Stimulated activated CD8-positive, alpha-beta memory T cell treated with anti-CD3 and anti-CD28 coated beads, Interleukin-4, amount 100 ng/mL, for 48 hours (primary cell): ENCODE measurements around the gene CMSS1.
"Not testable (repeated sequence)": the region's sequence is repeated elsewhere in the genome, so short reads cannot be mapped to it uniquely, and the experiment has no call there.

ENCODE experiments used
- DNase-seq: peaks from one replicate; pipeline ENCODE4 v3.0.0-alpha.2; 2020

Gene CMSS1

GRCh38 chr3:99818818-99819217 is 1.2 kb downstream of the CMSS1 start:
- no peak for DNase-seq

GRCh38 chr3:99823723-99824711 is 6.4 kb downstream of the CMSS1 start:
- no peak for DNase-seq

DNA sequence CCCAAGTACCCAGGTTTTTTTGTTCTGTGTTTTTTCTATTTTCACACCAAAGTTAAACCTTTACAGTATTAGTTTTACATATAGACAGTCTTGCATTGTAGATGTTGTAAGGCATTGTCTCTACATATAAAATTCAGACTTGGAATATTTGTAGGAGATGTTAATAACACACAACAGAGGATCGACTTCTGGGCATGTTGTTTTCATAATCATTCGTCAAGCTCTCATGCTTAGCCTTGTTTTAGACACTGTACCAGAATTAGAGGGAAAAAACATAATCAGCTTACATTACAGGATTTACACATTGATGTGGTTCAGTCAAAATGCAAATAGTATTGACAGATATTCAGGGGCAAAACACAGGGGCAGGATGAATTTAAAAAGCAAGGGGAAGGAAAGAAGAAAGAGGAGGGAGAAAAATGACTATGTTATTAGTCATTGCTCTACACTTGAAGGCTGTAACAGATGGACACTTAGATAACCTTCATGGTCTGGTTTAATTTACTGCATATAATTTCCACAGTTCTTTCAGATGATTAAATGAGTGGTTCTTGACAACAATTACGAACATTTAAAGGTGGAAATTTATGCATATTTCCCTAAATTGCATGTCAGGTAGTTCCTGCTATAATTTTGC is 7.5 kb downstream of the CMSS1 start:
- DNase-seq: no peak

DNA sequence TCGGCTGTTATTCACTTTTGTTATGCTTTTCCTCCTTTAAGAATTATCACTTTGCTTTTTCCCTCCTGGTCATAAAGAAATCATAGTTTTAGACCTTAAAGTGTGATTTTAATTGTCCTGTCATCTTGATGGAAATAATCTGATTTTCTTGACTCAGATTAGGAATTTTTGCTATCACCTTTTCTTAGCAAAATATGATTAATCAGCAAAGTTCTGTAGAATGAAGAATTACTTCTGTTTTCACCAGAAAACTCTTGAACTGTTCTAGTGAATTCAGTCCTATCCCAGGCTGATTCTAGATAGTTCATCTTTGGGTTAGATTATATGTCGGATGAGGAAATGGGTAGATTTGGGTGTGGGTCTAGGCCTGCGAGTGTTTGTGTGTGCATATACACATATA is 12.2 kb downstream of the CMSS1 start:
- no peak for DNase-seq

GRCh38 chr3:99833617-99834205 is 16.0 kb downstream of the CMSS1 start:
- no peak for DNase-seq

GRCh38 chr3:99834211-99834957 is 16.7 kb downstream of the CMSS1 start:
- no peak for DNase-seq

DNA sequence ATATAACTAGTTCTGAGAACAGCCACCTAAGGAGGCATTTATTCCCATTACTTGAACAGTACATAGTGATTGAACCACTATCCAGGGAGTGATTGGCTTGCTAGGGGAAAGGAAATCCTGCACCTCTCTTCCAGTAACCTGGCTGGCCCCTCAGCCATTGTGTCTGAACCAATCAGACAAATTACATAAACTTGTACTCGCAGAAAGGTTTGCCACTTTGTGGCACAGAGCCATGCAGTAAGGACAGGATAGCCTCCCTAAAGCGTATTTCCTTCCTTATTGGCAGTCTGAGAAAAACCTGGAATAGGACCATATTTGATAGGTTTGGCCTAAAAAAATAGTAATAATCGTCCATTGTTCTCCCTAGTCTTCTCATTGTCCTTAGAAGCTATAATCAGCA is 19.0 kb downstream of the CMSS1 start:
- DNase-seq: no peak

GRCh38 chr3:99837715-99838114 is 20.1 kb downstream of the CMSS1 start:
- no peak for DNase-seq

GRCh38 chr3:99838755-99839154 is 21.1 kb downstream of the CMSS1 start:
- DNase-seq: no peak

DNA sequence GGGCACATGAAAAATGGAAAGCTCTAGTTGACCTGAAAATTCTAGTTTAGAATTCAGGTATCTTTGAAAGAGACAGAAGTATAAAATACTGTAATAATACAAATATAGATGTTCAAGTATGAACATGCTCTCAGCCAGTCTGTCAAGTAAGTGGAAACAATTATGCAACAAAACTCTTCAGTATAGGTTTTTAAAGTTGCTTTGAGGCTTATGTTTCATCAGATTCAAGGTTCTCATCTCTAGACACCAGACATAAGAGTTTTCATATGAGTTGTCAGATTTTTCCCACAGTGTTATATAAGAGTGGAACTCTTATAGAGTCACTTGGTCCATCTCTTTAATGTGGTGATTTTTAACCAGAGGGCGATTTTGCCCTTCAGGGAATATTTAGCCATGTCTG is 22.0 kb downstream of the CMSS1 start:
- no peak for DNase-seq

DNA sequence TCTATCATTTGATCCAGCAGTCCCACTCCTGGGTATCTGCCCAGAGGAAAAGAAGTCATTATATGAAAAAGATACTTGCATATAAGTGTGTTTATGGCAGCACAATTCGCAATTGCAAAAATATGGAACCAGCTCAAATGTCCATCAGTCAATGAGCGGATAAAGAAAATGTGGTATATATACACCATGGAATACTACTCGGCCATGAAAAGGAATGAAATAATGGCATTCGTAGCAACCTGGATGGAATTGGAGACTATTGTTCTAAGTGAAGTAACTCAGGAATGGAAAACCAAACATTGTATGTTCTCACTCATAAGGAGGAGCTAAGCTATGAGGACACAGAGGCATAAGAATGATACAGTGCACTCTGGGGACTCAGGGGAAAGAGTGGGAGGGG is 24.3 kb downstream of the CMSS1 start:
- DNase-seq: not testable (repeated sequence)

- DNase-seq: no peak
Observed at GRCh38 chr3:99842826-99843589, 25.3 kb downstream of the CMSS1 start.

DNA sequence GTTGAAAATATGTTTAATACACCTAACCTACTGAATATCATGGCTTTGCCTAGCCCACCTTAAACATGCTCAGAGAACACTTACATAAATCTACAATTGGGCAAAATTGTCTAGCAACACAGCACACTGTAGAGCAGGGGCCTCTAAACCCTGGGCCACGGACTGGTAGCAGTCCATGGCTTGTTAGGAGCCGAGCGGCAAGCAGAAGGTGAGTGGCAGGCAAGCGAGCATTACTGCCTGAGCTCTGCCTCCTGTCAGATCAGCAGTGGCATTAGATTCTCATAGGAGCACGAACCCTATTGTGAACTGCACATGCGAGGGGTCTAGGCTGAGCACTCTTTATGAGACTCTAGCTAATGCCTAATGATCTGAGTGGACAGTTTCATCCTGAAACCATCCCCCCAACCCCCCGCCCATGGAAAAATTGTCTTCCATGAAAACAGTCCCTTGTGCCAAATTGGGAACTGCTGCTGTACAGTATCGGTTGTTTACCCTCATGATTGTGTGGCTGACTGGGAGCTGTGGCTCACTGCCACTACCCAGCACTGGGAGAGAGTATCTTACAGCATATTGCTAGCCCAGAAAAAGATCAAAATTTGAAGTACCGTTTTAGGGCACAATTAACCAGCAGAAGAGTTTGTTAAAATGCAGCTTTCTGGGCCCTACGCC is 26.1 kb downstream of the CMSS1 start:
- no peak for DNase-seq

DNA sequence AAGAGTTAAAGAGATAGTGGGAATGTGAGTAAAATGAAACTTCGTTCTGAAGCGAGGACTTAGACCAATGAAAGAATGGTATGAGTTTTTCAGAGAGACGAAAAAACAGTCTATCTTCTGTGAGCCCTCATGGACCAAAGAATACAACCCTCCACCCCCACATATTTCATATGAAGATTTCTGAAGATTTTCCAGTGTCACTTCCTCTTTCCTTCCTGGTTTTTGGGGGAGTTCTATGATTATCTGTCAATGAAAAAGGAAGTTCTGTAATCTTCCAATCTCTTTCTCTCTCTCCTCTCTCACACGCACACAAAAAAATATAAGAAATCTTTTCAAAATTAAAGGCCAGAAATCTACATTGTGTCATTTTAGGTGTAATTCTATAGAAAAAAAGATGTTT is 27.7 kb downstream of the CMSS1 start:
- no peak for DNase-seq

DNA sequence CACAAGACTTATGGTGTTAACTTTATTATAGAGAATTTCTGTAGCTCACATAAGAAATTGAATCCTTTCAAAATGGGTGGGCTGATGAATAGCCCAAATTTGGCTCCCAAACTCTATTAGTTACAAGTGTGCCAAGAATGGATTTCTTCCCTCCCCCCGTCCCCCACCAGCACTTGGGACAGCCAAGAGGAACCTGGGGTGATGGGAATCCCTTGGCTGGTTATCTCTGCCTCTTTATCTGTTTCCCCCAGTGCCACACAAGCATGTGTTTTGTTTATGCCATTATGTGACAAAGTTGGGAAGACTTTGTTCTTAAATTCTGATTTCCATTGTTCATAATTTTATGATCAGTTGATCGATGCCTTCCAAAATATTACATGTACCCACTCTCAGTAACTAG is 28.3 kb downstream of the CMSS1 start:
- DNase-seq: no peak

- no peak for DNase-seq
Observed at GRCh38 chr3:99846477-99847160, 29.0 kb downstream of the CMSS1 start.

GRCh38 chr3:99848433-99848832 is 30.8 kb downstream of the CMSS1 start:
- no peak for DNase-seq

DNA sequence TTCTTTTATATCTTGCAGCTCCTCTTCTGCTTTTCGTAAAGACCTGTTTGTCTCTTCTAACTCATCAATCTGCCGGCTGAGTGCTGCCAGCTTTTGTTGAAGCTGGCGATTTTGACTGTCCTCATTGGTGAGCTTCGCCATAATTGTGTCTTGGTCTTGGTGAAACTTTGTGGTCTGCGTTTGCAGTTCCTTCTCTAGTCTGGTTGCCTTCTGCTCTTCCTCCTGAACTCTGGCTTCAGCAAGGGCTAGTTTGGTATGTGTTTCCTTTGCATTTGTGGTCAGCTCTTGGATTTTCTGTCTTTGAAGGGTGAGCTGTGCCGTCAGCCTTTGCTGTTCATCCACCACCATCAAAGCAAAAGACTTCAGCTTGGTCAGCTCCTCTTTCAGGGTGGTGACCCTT is 32.9 kb downstream of the CMSS1 start:
- DNase-seq: no peak

GRCh38 chr3:99851955-99852354 is 34.3 kb downstream of the CMSS1 start:
- DNase-seq: no peak

GRCh38 chr3:99852851-99853250 is 35.2 kb downstream of the CMSS1 start:
- no peak for DNase-seq

GRCh38 chr3:99854756-99855298 is 37.2 kb downstream of the CMSS1 start:
- DNase-seq: no peak
